DOHH2 (cell line): Measurements from ENCODE around the gene ASB15.

Source experiments
- EZH2phosphoT487 ChIP-seq: fragments of 200-600 bp; sonication (generic); IDR thresholded peaks from 2 replicates; pipeline ENCODE4 v1.6.1; 2017; ENCODE audit warnings: borderline replicate concordance, mild to moderate bottlenecking, antibody characterized with exemption, low read length, moderate library complexity, mixed read lengths
- TF ChIP-seq, protein P1 (sequence below): fragments of 200-600 bp; sonication (generic); IDR thresholded peaks from one replicate; pipeline ENCODE4 v1.5.1; 2014; ENCODE audit warnings: antibody characterized with exemption, mild to moderate bottlenecking, low read depth, low read length; ENCODE audit not compliant: poor library complexity, severe bottlenecking

DNA sequence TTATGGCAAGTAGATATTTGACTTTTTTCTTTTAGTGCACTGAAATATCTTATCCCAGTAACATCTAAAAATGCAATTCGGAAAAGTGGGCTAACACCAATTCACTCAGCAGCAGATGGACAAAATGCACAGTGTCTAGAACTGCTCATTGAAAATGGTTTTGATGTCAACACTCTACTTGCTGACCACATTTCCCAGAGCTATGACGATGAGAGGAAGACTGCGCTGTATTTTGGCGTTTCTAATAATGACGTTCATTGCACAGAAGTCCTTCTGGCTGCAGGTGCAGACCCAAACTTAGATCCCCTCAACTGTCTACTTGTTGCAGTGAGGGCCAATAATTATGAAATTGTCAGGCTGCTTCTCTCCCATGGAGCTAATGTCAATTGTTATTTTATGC, 27.2 kb downstream of the ASB15 start:
- TF ChIP-seq, protein P1, sequence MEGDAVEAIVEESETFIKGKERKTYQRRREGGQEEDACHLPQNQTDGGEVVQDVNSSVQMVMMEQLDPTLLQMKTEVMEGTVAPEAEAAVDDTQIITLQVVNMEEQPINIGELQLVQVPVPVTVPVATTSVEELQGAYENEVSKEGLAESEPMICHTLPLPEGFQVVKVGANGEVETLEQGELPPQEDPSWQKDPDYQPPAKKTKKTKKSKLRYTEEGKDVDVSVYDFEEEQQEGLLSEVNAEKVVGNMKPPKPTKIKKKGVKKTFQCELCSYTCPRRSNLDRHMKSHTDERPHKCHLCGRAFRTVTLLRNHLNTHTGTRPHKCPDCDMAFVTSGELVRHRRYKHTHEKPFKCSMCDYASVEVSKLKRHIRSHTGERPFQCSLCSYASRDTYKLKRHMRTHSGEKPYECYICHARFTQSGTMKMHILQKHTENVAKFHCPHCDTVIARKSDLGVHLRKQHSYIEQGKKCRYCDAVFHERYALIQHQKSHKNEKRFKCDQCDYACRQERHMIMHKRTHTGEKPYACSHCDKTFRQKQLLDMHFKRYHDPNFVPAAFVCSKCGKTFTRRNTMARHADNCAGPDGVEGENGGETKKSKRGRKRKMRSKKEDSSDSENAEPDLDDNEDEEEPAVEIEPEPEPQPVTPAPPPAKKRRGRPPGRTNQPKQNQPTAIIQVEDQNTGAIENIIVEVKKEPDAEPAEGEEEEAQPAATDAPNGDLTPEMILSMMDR, result no peak
- TF ChIP-seq EZH2phosphoT487, result no peak
